ENCODE results near the gene ELP5.

The ELP5 gene

DNA sequence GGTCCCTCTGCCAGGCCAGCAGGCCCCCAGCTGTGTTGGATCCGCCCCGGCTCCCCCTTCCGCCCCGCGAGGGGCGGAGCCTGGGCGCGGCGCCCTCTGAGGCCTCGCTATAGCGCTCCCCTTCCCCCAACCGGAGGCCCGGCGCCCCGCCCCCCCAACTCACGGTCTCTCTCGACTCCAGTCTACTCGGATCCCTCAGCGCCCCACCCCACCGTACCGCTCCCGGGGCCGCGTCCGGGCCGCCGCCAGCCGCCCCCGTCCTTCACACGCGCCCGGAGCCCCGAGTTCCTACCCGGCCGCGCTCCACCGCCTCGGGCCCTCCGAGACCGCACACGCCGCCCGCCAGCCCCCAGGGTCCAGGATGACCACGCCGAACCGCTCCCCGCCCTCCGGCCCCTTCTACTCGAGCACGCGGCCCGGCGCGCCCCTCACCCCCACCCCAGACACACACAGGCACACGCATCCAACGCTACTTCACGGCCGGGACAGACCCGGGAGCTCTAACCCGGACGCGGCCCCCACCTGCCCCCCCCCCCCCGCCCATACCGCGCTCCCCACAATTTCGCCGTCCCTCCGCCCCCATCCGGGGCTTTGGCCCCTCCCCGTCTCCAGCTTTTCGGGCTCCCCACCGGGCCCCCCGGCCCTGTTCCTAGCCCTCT lies 14.1 kb upstream of the ELP5 start:
- H3K4me3 ChIP-seq (ENCODE audit: control insufficient read depth, low read depth, low read length), result peak overlapping the region; percentile 73
- TF ChIP-seq, protein P1, sequence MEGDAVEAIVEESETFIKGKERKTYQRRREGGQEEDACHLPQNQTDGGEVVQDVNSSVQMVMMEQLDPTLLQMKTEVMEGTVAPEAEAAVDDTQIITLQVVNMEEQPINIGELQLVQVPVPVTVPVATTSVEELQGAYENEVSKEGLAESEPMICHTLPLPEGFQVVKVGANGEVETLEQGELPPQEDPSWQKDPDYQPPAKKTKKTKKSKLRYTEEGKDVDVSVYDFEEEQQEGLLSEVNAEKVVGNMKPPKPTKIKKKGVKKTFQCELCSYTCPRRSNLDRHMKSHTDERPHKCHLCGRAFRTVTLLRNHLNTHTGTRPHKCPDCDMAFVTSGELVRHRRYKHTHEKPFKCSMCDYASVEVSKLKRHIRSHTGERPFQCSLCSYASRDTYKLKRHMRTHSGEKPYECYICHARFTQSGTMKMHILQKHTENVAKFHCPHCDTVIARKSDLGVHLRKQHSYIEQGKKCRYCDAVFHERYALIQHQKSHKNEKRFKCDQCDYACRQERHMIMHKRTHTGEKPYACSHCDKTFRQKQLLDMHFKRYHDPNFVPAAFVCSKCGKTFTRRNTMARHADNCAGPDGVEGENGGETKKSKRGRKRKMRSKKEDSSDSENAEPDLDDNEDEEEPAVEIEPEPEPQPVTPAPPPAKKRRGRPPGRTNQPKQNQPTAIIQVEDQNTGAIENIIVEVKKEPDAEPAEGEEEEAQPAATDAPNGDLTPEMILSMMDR (IDR thresholded peaks at IDR 0.05; ENCODE audit: control insufficient read depth, insufficient read depth, low read depth, low read length, missing control alignments), result no peak
- DNase-seq (ENCODE audit: low read depth), result no peak

DNA sequence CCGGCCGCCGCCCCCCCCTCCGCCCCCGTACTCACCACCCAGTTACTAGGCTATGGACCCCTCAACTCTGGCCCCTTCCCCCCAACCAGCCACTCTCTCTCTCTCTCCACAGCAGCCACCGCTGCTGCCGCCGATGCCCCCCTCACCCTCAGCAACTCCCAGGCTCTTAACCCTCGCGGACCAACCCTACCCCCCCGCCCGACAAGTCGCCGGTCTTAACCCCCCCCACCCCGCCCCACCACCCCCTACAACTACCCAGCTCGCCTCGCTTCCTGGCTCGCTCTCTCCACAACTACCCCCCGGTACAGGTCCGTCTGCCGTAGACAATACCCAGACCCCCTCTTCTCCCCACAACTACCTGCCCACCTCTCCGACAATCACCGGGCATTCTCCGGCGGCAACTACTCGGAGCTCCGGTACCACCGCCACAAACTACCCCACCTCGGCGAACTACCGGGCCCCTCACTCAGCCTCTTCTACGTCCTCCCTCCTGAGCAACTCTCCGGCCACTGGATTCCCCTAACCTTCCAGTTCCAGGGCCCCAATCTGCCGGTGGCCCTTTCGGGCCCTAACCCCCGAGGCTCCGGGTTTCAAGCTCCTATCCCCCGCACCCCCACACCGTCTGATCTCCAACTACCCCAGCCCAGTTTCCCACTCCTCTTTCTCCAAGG lies 13.5 kb upstream of the ELP5 start:
- TF ChIP-seq, protein P1 (IDR thresholded peaks at IDR 0.05; ENCODE audit: control insufficient read depth, insufficient read depth, low read depth, low read length, missing control alignments), result no peak
- no peak for DNase-seq (ENCODE audit: low read depth)
- peak overlapping the region; percentile 73 for H3K4me3 ChIP-seq (ENCODE audit: control insufficient read depth, low read depth, low read length)

DNA sequence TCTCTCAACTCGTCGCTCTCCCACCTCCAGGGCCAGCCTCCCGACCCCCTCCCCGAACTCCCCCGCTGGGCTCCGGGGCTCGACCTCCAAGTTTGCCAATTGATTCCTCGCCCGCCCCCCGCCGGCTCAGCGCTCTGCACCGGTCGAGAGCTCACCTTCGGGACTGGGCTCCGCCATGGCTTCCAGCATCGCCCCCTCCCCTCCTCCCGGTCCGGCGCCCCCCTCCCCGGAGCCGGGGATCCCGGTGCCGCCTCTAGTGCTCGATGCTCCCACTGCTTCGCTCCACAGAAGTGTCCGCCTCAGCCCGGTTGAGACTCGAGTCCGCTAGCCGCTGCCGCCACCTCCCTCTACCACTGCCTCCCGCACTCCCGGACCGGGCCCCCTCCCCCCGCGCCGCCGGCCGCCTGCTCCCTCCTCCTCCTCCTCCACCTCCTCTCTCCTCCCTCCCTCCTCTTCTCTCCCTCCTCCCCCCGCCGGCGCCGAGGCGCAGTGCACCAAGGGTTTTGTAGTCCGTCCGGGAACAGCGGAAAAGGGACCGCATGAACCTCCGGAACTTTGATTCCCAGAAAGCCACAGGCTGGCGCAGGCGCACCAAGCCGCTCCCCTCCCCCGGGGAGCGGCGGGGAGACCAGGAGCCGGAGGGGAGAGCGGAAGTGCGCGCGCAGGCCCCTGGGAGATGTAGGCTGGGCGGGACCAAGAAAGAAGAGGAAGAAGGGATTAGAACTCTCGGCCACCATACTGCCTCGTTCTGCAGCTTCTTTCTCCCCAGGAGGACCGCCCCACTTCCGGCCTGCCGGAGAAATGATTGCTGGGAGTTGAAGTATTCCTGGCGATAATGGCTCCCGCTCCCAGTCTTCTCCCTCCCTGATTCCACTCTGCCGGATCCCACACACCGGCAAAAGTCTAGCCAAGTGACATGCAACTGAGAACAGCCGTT lies 12.7 kb upstream of the ELP5 start, which contains the start of gene PHF23:
Gene PHF23, minus strand, starts transcription at position 367 of the 937 bp plus-strand sequence. Its CDS starts 178 bp downstream, at position 189.
- TF ChIP-seq, protein P1 (IDR thresholded peaks at IDR 0.05; ENCODE audit: control insufficient read depth, insufficient read depth, low read depth, low read length, missing control alignments), result no peak
- peak within 1 kb of the TSS; percentile 73 for H3K4me3 ChIP-seq (ENCODE audit: control insufficient read depth, low read depth, low read length)
- DNase-seq (ENCODE audit: low read depth), result peak; percentile 98

DNA sequence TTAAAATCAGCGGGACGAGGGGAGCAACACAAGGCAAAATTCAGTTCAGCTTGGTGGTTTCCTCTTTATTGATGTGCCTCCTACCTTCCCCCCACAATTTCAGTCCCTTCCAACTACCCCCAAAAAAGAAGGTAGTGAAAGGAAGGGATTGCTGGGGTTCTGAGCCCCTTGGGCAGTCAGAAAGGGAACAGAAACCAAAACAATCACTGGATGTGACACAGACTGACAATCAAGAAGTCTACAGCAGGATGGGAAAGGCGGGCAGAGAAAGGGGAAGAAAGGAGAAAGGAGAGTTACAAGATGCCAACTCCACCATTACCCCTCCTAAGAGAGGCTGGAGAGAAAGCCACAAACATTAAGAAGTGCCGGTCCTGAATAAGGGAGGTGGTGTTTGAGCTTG lies 11.6 kb upstream of the ELP5 start:
- TF ChIP-seq, protein P1 (IDR thresholded peaks at IDR 0.05; ENCODE audit: control insufficient read depth, insufficient read depth, low read depth, low read length, missing control alignments), result no peak
- peak overlapping the region; percentile 67 for H3K4me3 ChIP-seq (ENCODE audit: control insufficient read depth, low read depth, low read length)
- no peak for DNase-seq (ENCODE audit: low read depth)

DNA sequence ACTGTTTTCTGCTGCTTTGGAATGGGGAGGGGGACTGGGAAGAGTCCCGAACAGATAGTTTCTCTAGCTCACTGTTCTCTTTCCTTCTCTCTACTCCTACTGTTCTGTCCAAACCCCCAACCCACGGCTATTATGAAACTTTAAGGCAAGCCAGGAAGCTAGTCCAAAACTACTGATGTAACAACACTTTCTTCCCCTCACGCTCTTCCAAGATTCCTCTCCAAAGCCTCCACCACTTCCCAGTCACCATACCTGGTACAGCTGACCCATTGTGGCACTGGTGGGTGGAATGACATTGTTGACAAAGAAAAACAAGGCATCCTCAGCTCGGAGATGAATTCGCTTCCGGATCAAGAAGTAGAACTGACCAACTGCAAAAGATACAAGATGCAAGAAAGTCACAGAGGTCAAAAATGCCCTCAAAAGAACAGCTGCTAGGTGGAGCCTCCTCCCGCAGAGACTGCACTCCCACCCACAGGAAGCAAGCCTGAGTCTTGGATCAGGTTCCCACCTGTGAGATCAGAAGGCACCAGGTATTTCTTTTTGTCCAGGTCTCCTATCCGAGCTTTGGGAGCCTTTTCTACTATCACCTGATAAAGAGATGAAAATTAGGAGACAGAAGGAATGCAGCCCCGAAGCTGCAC lies 10.8 kb upstream of the ELP5 start:
- no peak for DNase-seq (ENCODE audit: low read depth)
- H3K4me3 ChIP-seq (ENCODE audit: control insufficient read depth, low read depth, low read length), result peak overlapping the region; percentile 67
- TF ChIP-seq, protein P1 (IDR thresholded peaks at IDR 0.05; ENCODE audit: control insufficient read depth, insufficient read depth, low read depth, low read length, missing control alignments), result no peak

Measured in AG09309 (cell line).